A673 (cell line): ENCODE measurements around the gene SEMA5B. TPM values are rescaled to one million over a fixed set of nuclear protein-coding genes. Genes with fewer than 3 reads are reported as not detected.

Source experiments
- BruUV-seq: library from RNA; stranded (reverse); fragments of 400-500 nt; replicated peaks from 2 replicates; lab custom pipeline; 2021; lab: Mats Ljungman, UMichigan
- CTCF ChIA-PET: fragments of 300-600 bp; sonication (Branson Sonifier 250); formaldehyde crosslinking; loops from one replicate; lab custom pipeline; 2022; ENCODE audit warnings: antibody characterized with exemption; lab: Charles Lee
- POLR2A ChIA-PET: fragments of 300-600 bp; sonication (Branson Sonifier 250); formaldehyde crosslinking; loops from one replicate; lab custom pipeline; 2022; ENCODE audit warnings: antibody characterized with exemption; ENCODE audit not compliant: low non-redundant PET; lab: Charles Lee
- DNase-seq: peaks from one replicate; pipeline ENCODE4 v3.0.0-alpha.2; 2015; ENCODE audit warnings: low spot score
- H3K27ac ChIP-seq: fragments of 200-600 bp; sonication (generic); 2 replicates; pipeline ENCODE4 v1.5.1; 2016; ENCODE audit warnings: mixed run types, low read depth, mild to moderate bottlenecking, mixed read lengths, antibody characterized with exemption, low read length; ENCODE audit not compliant: poor library complexity, severe bottlenecking
- H3K27me3 ChIP-seq: fragments of 200-600 bp; sonication (generic); replicated peaks from 2 replicates; pipeline ENCODE4 v1.6.1; 2017; ENCODE audit warnings: mixed run types, low read depth, mild to moderate bottlenecking, mixed read lengths, antibody characterized with exemption, low read length; ENCODE audit not compliant: insufficient read depth, poor library complexity
- H3K36me3 ChIP-seq: fragments of 200-600 bp; sonication (generic); 2 replicates; pipeline ENCODE4 v1.6.1; 2016; ENCODE audit warnings: mixed run types, mild to moderate bottlenecking, mixed read lengths, antibody characterized with exemption, low read length; ENCODE audit not compliant: insufficient read depth, poor library complexity, severe bottlenecking
- H3K4me1 ChIP-seq: fragments of 200-600 bp; sonication (generic); 2 replicates; pipeline ENCODE4 v1.6.1; 2017; ENCODE audit warnings: mixed run types, mild to moderate bottlenecking, mixed read lengths, antibody characterized with exemption, low read length; ENCODE audit not compliant: insufficient read depth, poor library complexity, severe bottlenecking
- H3K4me3 ChIP-seq: fragments of 200-600 bp; sonication (generic); 2 replicates; pipeline ENCODE4 v1.5.1; 2016; ENCODE audit warnings: low read depth, mixed run types, mild to moderate bottlenecking, mixed read lengths, low read length; ENCODE audit not compliant: poor library complexity, severe bottlenecking
- H3K9me3 ChIP-seq: fragments of 200-600 bp; sonication (generic); 2 replicates; pipeline ENCODE4 v1.6.1; 2016; ENCODE audit warnings: mixed run types, low read depth, mild to moderate bottlenecking, mixed read lengths, antibody characterized with exemption, low read length; ENCODE audit not compliant: poor library complexity, severe bottlenecking
- CTCF ChIP-seq: fragments of 300-800, 200-600 bp; sonication (generic); conservative IDR thresholded peaks from 2 replicates; pipeline ENCODE4 v1.5.1; 2017; ENCODE audit warnings: low read depth, mild to moderate bottlenecking, antibody characterized with exemption, low read length, moderate library complexity, mixed read lengths
- EZH2 ChIP-seq: fragments of 200-600 bp; sonication (generic); IDR thresholded peaks from 2 replicates; pipeline ENCODE4 v1.6.1; 2017; ENCODE audit warnings: borderline replicate concordance, low read depth, mild to moderate bottlenecking, mixed read lengths, antibody characterized with exemption, low read length; ENCODE audit not compliant: poor library complexity, severe bottlenecking
- intact Hi-C: fragments of 100-400 bp; cut with micrococcal nuclease; formaldehyde crosslinking; loops from one replicate; pipeline ENCODE4 v1.10.0; 2022; ENCODE audit not compliant: unreplicated experiment
- total RNA-seq: library from RNA; stranded (reverse); gene quantifications from 2 replicates; pipeline ENCODE4 v1.2.3, GENCODE V29; 2021

Gene SEMA5B
- total RNA-seq, 1 experiment from 2014 or later, result 7.6 TPM

DNA sequence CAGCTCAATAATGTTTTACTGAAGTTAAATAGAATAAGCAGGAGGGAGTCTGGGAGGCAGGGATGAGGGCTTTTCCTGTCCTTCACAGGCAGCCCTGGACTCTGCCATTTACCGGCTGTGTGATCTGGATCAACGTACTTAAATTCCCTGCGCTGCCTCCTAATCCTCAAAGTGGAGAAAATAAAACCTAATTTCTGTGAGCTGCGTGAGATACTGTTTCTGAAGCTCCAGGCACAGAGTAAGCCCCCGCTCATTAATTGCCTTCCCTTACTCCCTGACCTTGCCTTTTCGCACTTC, 39.0 kb upstream of the SEMA5B start:
- intact Hi-C loops, result no loop called here
- no peak for DNase-seq
- ChIA-PET POLR2A (no interaction called here), CTCF (no interaction called here)
- Histone ChIP-seq H3K4me3 (peak overlapping the region; percentile 64), H3K4me1 (peaks cover 13% of the 10 kb centered on the region), H3K27me3 (no peaks in the 10 kb centered on the region), H3K9me3 (no peaks in the 10 kb centered on the region), H3K36me3 (no peaks in the 10 kb centered on the region), H3K27ac (no peak overlapping the region)
- no peak for TF ChIP-seq EZH2
- TF ChIP-seq CTCF, result no peak
- no TSS peak for BruUV-seq

- intact Hi-C loops, result no loop called here
- ChIA-PET CTCF (no interaction called here), POLR2A (no interaction called here)
- H3K27me3 ChIP-seq, result peaks cover 2% of the 10 kb centered on the region
- no peak overlapping the region for H3K4me3 ChIP-seq
- H3K4me1 ChIP-seq, result peaks cover 7% of the 10 kb centered on the region
- no peaks in the 10 kb centered on the region for H3K36me3 ChIP-seq
- TF ChIP-seq EZH2 (no peak), CTCF (no peak)
- no TSS peak for BruUV-seq
- H3K9me3 ChIP-seq, result no peaks in the 10 kb centered on the region
- no peak overlapping the region for H3K27ac ChIP-seq
- no peak for DNase-seq
These were observed 37.4 kb upstream of the SEMA5B start for GRCh38 chr3:123064914-123065313.

- Histone ChIP-seq H3K36me3 (no peaks in the 10 kb centered on the region), H3K27ac (no peak overlapping the region), H3K9me3 (no peaks in the 10 kb centered on the region), H3K27me3 (peaks cover 2% of the 10 kb centered on the region), H3K4me1 (peaks cover 7% of the 10 kb centered on the region), H3K4me3 (no peak overlapping the region)
- no peak for TF ChIP-seq CTCF
- no peak for TF ChIP-seq EZH2
- intact Hi-C loops, result no loop called here
- ChIA-PET CTCF (no interaction called here), POLR2A (no interaction called here)
- no peak for DNase-seq
- BruUV-seq, result no TSS peak
These were observed 36.9 kb upstream of the SEMA5B start for GRCh38 chr3:123064506-123064905.
